ENCODE measurements around the gene FRMD6.

- TF ChIP-seq CTCF (IDR thresholded peaks at IDR 0.05) (no peak), POLR2A (IDR thresholded peaks at IDR 0.05) (no peak)
Measured at GRCh38 chr14:51627313-51627712, 24.4 kb upstream of the FRMD6 start.

Data from thyroid gland (tissue), 4 donors.